ENCODE data around the gene C19orf25.

The C19orf25 gene

GRCh38 chr19:1474765-1475351 lies 4.2 kb downstream of the C19orf25 start:
- DNase-seq = no peak

GRCh38 chr19:1474011-1474764 lies 4.8 kb downstream of the C19orf25 start:
- no peak for DNase-seq

- no peak for DNase-seq
Measured at GRCh38 chr19:1473085-1473851, 5.7 kb downstream of the C19orf25 start.

- no peak for DNase-seq
Measured at GRCh38 chr19:1472231-1473084, 6.6 kb downstream of the C19orf25 start.

GRCh38 chr19:1471515-1472160 lies 7.4 kb downstream of the C19orf25 start:
- DNase-seq = no peak

- DNase-seq = no peak
Measured at GRCh38 chr19:1471010-1471514, 8.0 kb downstream of the C19orf25 start.

- no peak for DNase-seq
Measured at GRCh38 chr19:1470305-1471009, 8.6 kb downstream of the C19orf25 start.

- DNase-seq = no peak
Measured at GRCh38 chr19:1470055-1470304, 9.0 kb downstream of the C19orf25 start.

- DNase-seq = no peak
Measured at GRCh38 chr19:1469255-1470054, 9.6 kb downstream of the C19orf25 start.

GRCh38 chr19:1468821-1469254 lies 10.2 kb downstream of the C19orf25 start:
- no peak for DNase-seq

- DNase-seq = no peak
Measured at GRCh38 chr19:1468274-1468820, 10.7 kb downstream of the C19orf25 start.

GRCh38 chr19:1467490-1468273 lies 11.3 kb downstream of the C19orf25 start:
- no peak for DNase-seq

GRCh38 chr19:1467215-1467489 lies 11.9 kb downstream of the C19orf25 start:
- no peak for DNase-seq

- no peak for DNase-seq
Measured at GRCh38 chr19:1466461-1467214, 12.4 kb downstream of the C19orf25 start.

GRCh38 chr19:1466018-1466460 lies 13.0 kb downstream of the C19orf25 start:
- no peak for DNase-seq

GRCh38 chr19:1465191-1466016 lies 13.6 kb downstream of the C19orf25 start:
- DNase-seq = no peak

GRCh38 chr19:1461862-1462261 lies 17.2 kb downstream of the C19orf25 start:
- DNase-seq = no peak

Data from GDM1 (cell line).